Measurements from ENCODE around the gene COL13A1. TPM values are rescaled to one million over a fixed set of nuclear protein-coding genes. Genes with fewer than 3 reads are reported as not detected.

COL13A1 gene
- total RNA-seq, 4 donors from 2014 or later, result 0.42 to 3.4 (median 1.5) TPM

GRCh38 chr10:69797959-69798358, 3.7 kb upstream of the COL13A1 start:
- DNase-seq (ENCODE audit: low spot score in 2 of 2), result no peak
- 83% methylated on average over 7 of the region's 7 CpGs for WGBS
- no peak for TF ChIP-seq POLR2AphosphoS5 (IDR thresholded peaks at IDR 0.05)
- no peak for TF ChIP-seq EP300 (IDR thresholded peaks at IDR 0.05)
- no peak for TF ChIP-seq CTCF (IDR thresholded peaks at IDR 0.05)
- no peak for TF ChIP-seq POLR2A (IDR thresholded peaks at IDR 0.05)
- H3K4me3 ChIP-seq, result no peak overlapping the region
- H3K9me3 ChIP-seq, result no peaks in the 10 kb centered on the region
- H3K36me3 ChIP-seq, result no peaks in the 10 kb centered on the region
- H3K27ac ChIP-seq, result no peak overlapping the region
- H3K4me1 ChIP-seq, result peaks cover 19% of the 10 kb centered on the region
- H3K27me3 ChIP-seq, result peaks cover 9% of the 10 kb centered on the region

- Histone ChIP-seq H3K27me3 (peaks cover 22% of the 10 kb centered on the region), H3K9me3 (no peaks in the 10 kb centered on the region)
Measured at GRCh38 chr10:69800109-69800508, 1.6 kb upstream of the COL13A1 start.

GRCh38 chr10:69800665-69801064, 1.0 kb upstream of the COL13A1 start:
- H3K27me3 ChIP-seq, result peaks cover 22% of the 10 kb centered on the region
- TF ChIP-seq CTCF (IDR thresholded peaks at IDR 0.05) (no peak), POLR2A (IDR thresholded peaks at IDR 0.05) (no peak), POLR2AphosphoS5 (IDR thresholded peaks at IDR 0.05) (no peak), EP300 (IDR thresholded peaks at IDR 0.05) (no peak)
- no peak overlapping the region for H3K27ac ChIP-seq
- no peak for DNase-seq (ENCODE audit: low spot score in 2 of 2)
- H3K4me1 ChIP-seq, result peaks cover 24% of the 10 kb centered on the region
- WGBS, result 90% methylated on average over 2 of the region's 2 CpGs
- no peaks in the 10 kb centered on the region for H3K36me3 ChIP-seq
- H3K4me3 ChIP-seq, result no peak overlapping the region
- H3K9me3 ChIP-seq, result no peaks in the 10 kb centered on the region

More at GRCh38 chr10:69800109-69800508, 1.6 kb upstream of the COL13A1 start:
- TF ChIP-seq POLR2AphosphoS5 (IDR thresholded peaks at IDR 0.05) (no peak), EP300 (IDR thresholded peaks at IDR 0.05) (no peak), POLR2A (IDR thresholded peaks at IDR 0.05) (no peak), CTCF (IDR thresholded peaks at IDR 0.05) (peak in 1 of 2 donors; percentile 58)
- WGBS, result 41% methylated on average over 3 of the region's 3 CpGs
- no peak for DNase-seq (ENCODE audit: low spot score in 2 of 2)
- H3K27ac ChIP-seq, result no peak overlapping the region
- peaks cover 24% of the 10 kb centered on the region for H3K4me1 ChIP-seq
- H3K4me3 ChIP-seq, result no peak overlapping the region
- H3K36me3 ChIP-seq, result no peaks in the 10 kb centered on the region

- Histone ChIP-seq H3K27ac (no peak overlapping the region), H3K36me3 (no peaks in the 10 kb centered on the region), H3K27me3 (peaks cover 22% of the 10 kb centered on the region), H3K4me1 (peaks cover 24% of the 10 kb centered on the region), H3K9me3 (no peaks in the 10 kb centered on the region), H3K4me3 (peak overlapping the region; percentile 62)
- DNase-seq (ENCODE audit: low spot score in 2 of 2), result no peak
- TF ChIP-seq EP300 (IDR thresholded peaks at IDR 0.05), result no peak
- TF ChIP-seq POLR2AphosphoS5 (IDR thresholded peaks at IDR 0.05), result no peak
- peak in 1 of 2 donors; percentile 51 for TF ChIP-seq CTCF (IDR thresholded peaks at IDR 0.05)
- no peak for TF ChIP-seq POLR2A (IDR thresholded peaks at IDR 0.05)
- 20% methylated on average over 7 of the region's 8 CpGs for WGBS
Measured at GRCh38 chr10:69801094-69801433, 642 bp upstream of the COL13A1 start.

GRCh38 chr10:69802424-69803161, 887 bp downstream of the COL13A1 start:
- H3K36me3 ChIP-seq, result no peaks in the 10 kb centered on the region
- H3K27me3 ChIP-seq, result peaks cover 22% of the 10 kb centered on the region
- peaks cover 24% of the 10 kb centered on the region for H3K4me1 ChIP-seq
- peak overlapping the region; percentile 62 for H3K4me3 ChIP-seq
- TF ChIP-seq POLR2A (IDR thresholded peaks at IDR 0.05), result no peak
- TF ChIP-seq CTCF (IDR thresholded peaks at IDR 0.05), result no peak
- TF ChIP-seq POLR2AphosphoS5 (IDR thresholded peaks at IDR 0.05), result no peak
- TF ChIP-seq EP300 (IDR thresholded peaks at IDR 0.05), result no peak
- WGBS, result 0% methylated on average over 12 of the region's 80 CpGs
- no peak for DNase-seq (ENCODE audit: low spot score in 2 of 2)
- H3K27ac ChIP-seq, result no peak overlapping the region
- H3K9me3 ChIP-seq, result no peaks in the 10 kb centered on the region

Data from suprapubic skin (tissue), 4 donors.